HG03565 (cell line): ENCODE results near the gene TMEM235.

ENCODE experiments used
- ATAC-seq: cut with Tn5 transposase; IDR thresholded peaks from one replicate; pipeline ENCODE4 v1.9.1; 2021; ENCODE audit warnings: mild to moderate bottlenecking, moderate library complexity; ENCODE audit not compliant: unreplicated experiment

Gene TMEM235

GRCh38 chr17:78230996-78231935 lies at the start of gene TMEM235:
Gene TMEM235, plus strand, starts transcription at chr17:78231631. Its CDS starts 393 bp downstream, at chr17:78232024.
- no peak for ATAC-seq

GRCh38 chr17:78182504-78182903 lies 48.9 kb upstream of the TMEM235 start:
- ATAC-seq = no peak

- no peak for ATAC-seq
These were observed 47.5 kb upstream of the TMEM235 start for GRCh38 chr17:78183916-78184315.

- ATAC-seq = no peak
These were observed 47.1 kb upstream of the TMEM235 start for GRCh38 chr17:78184351-78184750.

GRCh38 chr17:78184868-78185267 lies 46.6 kb upstream of the TMEM235 start:
- ATAC-seq = no peak

GRCh38 chr17:78185981-78186691 lies 45.3 kb upstream of the TMEM235 start:
- ATAC-seq = no peak

- peak; percentile 82 for ATAC-seq
These were observed 44.5 kb upstream of the TMEM235 start, which contains the start of the genes AFMID and TK1 for GRCh38 chr17:78186692-78187595. Gene AFMID, plus strand, starts transcription at chr17:78187362. Its CDS starts 9 bp downstream, at chr17:78187371. Gene TK1, minus strand, starts transcription at chr17:78187052. Its CDS starts 58 bp downstream, at chr17:78186994.

- ATAC-seq = no peak
These were observed 34.7 kb upstream of the TMEM235 start for GRCh38 chr17:78196716-78197115.

- ATAC-seq = no peak
These were observed 34.1 kb upstream of the TMEM235 start for GRCh38 chr17:78197147-78197832.

GRCh38 chr17:78200451-78200850 lies 31.0 kb upstream of the TMEM235 start:
- ATAC-seq = no peak

- no peak for ATAC-seq
These were observed 28.8 kb upstream of the TMEM235 start for GRCh38 chr17:78202666-78203065.

GRCh38 chr17:78204387-78205123 lies 26.9 kb upstream of the TMEM235 start:
- ATAC-seq = no peak

GRCh38 chr17:78205124-78205775 lies 26.2 kb upstream of the TMEM235 start:
- ATAC-seq = no peak

GRCh38 chr17:78206298-78206697 lies 25.1 kb upstream of the TMEM235 start:
- no peak for ATAC-seq

GRCh38 chr17:78208486-78208885 lies 22.9 kb upstream of the TMEM235 start:
- no peak for ATAC-seq

GRCh38 chr17:78210111-78210510 lies 21.3 kb upstream of the TMEM235 start:
- ATAC-seq = no peak

- no peak for ATAC-seq
These were observed 20.4 kb upstream of the TMEM235 start for GRCh38 chr17:78211032-78211431.

- peak; percentile 81 for ATAC-seq
These were observed 17.3 kb upstream of the TMEM235 start, which contains the start of gene BIRC5 for GRCh38 chr17:78214016-78214705. Gene BIRC5, plus strand, starts transcription at chr17:78214253. Its CDS starts 64 bp downstream, at chr17:78214317.
